Fibroblast of skin of abdomen (primary cell): ENCODE measurements around the gene MYLK2.

Experiments
- DNase-seq: peaks from one replicate; pipeline ENCODE4 v3.0.0-alpha.2; 2013

Gene MYLK2

GRCh38 chr20:31835977-31836852, 17.1 kb downstream of the MYLK2 start:
- DNase-seq, result peak; percentile 90

DNA sequence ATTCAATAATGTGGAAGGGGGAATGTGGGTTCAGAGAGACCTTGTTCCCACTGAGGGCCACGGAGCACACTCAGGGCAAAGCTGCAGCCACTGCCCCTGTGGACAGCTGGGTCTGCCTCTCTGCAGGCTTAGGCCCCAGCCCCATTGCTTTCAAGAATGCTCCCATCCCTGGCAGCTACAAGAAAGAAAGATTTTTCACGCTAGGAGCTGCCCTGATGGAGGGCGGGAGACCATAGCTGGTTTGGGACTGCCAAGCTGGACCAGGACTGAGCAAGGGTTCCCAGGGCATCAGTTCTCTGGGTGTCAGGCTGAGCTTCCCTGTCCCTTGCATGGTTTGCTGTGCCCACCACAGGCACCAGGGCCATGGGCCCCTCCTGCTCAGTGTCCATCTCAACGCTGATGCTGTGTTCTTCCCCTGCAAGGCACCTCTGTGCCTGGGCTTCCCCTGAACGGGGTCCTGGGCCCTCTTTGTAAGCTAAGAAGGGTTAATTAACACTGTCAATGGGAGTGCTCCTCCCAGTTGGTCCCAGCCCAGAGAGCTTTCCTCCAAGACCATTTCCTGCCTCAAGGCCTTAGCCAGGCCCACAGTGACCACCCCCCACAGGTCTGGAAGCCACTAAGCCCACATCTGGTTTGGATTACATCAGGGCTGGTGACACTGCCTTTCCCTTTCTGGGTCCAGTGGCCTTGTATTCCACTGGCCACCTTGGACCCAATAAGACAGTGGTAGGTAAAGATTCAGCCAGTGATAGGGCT, 17.9 kb downstream of the MYLK2 start:
- peak; percentile 45 for DNase-seq

DNA sequence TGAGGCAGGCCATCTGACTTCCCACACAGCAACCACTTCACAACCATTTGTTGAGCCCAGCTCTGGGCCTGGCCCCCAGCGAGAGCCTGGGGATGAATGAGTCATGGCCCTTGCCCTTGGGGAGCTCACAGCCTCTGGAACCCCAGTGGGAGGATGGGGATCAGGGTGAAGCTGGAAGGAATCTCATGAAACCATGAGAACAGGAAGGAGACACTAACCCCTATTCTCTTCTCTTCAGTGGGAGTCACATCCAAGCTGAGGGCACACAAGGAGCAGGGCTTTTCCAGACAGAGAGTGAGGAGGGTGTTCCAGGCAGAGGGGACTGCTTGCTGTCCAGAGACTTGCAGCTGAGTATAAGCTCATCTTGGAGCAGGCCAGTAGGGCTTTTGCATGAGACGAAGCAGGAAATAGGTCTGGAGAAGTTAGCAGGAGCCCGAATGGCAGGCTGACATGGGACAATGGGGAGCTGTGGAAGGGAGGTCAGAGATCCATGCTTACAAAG, 18.8 kb downstream of the MYLK2 start:
- peak; percentile 64 for DNase-seq

DNA sequence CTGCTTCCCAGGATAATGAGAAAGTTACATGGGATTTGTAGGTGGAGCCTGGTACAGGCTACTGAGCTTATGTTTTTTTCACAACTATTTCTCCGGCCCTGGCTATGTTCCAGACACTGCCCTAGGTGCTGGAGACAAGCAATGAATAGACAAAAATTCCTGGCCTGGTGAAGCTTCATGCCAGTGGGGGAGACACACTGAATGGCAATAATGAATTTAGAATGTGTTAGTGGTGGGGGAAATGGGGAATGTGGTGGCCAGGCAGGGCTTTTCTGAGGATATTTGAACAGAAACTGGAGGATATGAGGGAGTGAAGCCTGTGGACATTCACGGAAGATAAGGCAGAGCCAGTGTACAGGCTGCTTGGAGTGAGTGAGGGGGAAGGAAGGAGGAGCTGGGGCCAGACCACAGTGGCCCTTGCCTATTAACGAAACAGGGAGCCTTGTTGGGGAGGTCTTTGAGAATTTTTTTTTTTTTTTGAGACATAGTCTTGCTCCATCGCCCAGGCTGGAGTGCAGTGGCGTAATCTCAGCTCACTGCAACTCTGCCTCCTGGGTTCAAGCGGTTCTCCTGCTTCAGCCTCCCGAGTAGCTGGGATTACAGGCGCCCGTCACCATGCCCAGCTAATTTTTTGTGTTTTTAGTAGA, 19.6 kb downstream of the MYLK2 start:
- peak; percentile 28 for DNase-seq

GRCh38 chr20:31839782-31840487, 20.8 kb downstream of the MYLK2 start:
- DNase-seq, result no peak

GRCh38 chr20:31840906-31841816, 22.0 kb downstream of the MYLK2 start:
- DNase-seq, result no peak

DNA sequence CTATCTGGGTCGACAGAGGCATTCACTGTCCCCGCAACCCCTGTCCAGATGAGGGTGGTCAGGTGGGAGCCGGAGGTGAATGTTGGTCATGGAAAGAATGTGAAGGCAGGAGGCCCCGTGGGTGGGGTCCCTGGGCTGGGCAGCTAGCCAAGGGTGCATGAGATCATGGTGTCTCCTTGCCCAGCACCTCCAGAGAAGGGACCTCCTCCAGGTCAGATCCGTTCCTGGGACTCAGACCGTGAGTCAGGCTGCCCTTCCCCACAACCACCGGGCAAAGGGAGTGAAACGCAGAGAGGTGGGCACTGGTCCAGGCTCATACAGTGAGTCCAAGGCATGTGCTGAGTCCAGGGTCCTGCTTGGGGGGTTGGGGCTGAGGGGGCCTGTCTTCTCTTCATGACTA, 22.8 kb downstream of the MYLK2 start:
- DNase-seq, result peak; percentile 68

DNA sequence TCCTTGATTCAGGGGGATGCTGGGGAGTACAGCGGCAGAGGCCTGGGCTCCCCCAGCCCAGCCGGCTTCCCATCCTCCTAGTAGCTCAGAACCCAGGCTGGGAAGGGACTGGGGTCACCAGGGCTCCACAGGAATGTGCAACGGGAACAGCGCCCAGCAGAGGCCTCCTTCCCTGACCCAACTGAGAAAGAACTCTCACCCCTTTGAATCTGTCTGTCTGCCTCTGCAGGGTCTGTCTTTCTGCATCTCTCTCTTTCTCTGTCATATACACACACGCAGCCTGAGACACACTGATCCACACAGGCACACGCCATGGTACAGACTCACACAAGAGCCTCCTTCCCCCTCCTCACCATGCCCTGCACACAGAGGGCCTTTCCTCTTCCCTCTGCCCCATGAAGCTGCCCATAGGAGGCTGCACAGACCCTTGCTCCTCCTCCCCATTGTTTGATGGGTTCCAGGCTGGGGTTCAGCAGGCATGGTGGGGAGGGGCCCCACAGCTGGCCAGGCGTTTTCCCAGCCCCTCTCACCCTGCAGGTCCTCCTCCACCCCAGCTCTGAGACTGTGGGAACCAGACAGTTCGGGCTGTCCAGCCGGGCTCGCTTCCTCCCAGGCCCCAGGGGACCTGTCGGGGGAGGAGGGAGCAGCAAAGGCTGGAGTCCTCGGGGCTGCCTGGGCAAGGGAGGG, 23.5 kb downstream of the MYLK2 start:
- peak; percentile 65 for DNase-seq

GRCh38 chr20:31843288-31843687, 24.1 kb downstream of the MYLK2 start:
- no peak for DNase-seq

DNA sequence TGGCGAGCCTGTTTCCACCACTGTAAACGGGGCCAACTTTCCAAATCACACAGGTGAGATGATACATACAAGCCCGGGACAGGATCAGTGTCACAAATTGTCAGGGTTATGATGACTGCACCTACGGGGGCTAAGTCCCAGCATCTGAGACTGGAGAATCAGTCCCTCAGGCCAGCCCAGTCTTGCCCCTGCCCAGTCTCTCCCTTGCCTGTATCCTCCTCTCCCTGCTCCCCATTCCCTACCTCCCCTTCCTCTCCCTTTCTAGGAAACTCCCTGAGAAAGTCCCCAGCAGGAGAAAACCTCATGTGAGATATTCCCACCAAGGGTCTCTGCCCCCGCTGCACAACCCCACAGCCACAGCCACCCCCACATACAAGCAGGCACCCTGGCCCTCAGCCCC, 24.7 kb downstream of the MYLK2 start:
- no peak for DNase-seq

- DNase-seq, result no peak
Measured at GRCh38 chr20:31844737-31845299, 25.7 kb downstream of the MYLK2 start.

GRCh38 chr20:31845300-31845863, 26.2 kb downstream of the MYLK2 start, which contains the start of gene FOXS1:
TSS of gene FOXS1 (minus strand) at chr20:31845604. CDS start at chr20:31845542, 62 bp downstream.
- no peak for DNase-seq

DNA sequence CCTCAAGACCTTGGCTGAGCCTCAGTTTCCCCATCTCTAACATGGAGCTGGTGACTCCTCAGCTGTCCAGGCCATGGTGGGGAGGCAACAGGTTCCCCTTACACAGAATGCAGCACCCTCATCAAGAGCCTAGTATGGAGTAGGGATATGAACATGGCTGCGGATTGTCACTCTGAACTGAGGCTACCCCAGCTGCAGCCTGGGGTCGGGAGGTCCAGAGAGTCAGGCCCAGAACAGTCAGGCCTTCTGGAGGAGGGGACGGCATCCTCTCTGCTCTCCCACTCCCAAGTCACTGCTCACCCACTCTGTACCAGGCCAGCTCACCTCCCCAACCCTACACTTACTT, 27.6 kb downstream of the MYLK2 start:
- no peak for DNase-seq

DNA sequence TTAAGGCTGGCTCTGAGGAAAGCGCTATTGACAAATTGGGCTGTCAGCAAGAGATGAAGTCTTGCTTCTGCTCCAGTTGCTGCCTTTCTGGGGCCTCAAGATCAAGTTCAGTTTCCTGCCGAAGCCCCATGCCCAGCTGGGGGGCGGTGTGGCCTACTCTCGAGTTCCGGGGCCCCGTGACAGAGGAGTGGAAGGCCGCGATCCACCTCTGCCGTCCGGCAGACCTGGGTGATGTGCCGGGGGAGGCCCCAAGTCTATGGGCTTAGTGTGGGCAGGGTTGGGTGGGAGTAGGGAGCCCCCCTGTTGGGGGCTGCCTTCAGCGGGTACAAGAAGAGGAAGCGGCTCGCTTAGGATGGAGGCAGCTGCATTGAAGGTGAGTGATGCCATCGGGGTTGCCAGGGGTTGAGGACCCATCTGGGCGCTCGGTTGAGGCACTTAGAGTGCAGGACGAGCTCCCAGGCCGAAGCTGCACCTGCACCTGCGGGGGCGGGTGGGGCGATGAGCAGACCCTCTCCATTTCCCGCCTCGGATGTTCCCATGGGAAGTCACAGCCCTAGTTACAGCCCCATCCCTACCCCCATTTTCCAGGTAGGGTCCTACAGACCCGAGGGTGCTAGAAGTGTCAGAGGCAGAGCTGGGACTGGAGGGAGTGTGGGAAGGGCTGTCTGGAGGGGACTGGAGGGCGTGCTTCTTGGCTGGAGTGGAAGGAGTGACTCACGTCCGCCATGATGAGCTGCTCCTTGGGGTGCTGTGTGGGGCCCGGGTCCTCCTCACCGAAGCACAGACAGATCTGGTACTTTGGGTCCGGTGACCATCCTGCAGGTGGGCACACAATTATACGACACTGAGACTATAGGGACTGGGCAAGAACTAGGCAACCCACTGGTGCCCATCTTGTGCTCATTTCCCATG, 29.2 kb downstream of the MYLK2 start:
- DNase-seq, result no peak

DNA sequence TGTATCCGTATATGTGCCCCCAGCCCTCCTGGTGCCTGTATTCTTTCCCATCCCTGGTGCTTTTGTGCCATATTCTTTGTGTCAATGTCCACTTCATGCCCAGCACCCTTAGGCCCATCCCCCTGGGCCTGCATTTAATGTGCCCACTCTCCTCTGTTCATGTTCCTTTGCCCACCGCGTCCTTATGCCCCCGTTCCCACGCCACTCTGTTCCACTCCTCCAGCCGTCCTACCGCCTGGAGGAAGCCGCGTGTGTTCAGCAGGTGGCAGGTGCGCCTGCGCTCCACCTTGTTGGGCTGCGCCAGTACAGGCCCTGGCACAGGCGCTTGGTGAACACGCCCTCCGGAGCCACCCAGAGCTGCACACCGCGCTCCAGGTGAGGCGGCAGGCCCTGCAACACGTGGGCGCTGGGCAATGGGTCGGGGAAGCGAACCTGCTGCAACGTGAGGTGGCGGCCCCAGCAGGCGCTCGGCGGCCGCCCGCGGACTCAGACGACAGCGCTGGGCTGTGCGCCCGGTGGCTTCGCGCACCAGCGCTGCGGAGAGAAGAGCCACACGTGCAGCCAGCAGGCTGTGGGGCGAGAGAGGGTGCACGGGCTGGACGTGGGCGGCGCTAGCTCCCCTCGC, 30.3 kb downstream of the MYLK2 start:
- DNase-seq, result no peak

DNA sequence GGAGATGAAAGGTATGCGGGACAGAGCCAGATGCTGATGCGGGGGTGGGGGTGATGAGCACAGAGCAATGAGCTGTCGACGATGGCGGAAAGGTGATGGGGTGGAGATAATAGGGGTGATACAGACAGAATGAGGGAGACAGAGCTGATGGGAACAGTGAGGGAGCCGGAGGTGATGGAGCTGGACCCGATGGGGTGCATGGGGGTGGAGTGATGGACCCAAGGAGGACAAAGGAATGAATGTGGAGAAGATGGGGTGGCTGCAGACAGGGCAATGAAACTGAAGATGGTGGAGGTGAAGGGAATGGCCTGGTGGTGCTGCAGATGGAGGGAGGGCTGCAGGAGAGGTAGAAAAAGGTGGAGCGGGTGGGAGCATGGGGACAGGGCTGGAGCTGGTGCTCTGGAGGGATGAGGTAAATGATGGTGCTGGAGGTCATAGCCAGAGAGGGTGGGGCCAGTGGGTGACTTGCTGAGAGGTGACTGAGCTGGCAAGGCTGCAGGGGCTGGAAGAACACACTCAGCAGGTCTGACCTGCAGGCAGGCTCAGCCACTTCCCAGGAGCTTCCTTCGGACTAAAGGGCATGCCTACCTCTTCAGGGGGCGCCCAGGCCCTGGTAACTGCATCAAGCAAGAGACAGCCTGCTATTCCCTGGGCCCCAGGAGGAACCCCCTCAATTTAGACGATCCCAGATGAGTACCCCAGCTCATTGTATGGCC, 32.2 kb downstream of the MYLK2 start:
- DNase-seq, result no peak

- DNase-seq, result no peak
Measured at GRCh38 chr20:31853481-31853880, 34.3 kb downstream of the MYLK2 start.

DNA sequence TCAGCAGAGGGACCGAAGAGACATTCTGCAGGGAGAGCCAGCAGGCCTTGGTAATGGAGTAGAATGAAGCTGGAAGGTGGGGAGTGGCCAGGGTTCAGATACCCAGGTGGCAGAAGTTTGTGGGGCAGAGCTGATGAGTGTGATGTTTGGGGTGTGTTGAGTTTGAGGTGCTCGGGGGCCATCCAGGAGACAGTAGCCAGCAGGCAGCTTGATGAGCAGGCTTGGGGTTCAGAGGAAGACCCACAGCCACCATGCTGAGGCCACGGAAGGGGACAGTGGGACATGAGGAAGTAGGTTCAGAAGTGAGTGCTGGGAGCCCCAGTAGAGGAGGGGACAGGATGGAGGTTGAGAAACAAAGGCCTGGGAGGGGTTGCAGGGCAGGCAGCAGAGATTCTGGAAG, 37.4 kb downstream of the MYLK2 start:
- no peak for DNase-seq
